GM18907 (cell line): ENCODE data around the gene GALNT2.
A peak's percentile ranks its signal among the peaks of the same experiment; 100 is the strongest.

Experiments
- ATAC-seq: cut with Tn5 transposase; IDR thresholded peaks from one replicate; pipeline ENCODE4 v1.9.1; 2021; ENCODE audit warnings: mild to moderate bottlenecking, moderate library complexity; ENCODE audit not compliant: unreplicated experiment

Gene GALNT2

DNA sequence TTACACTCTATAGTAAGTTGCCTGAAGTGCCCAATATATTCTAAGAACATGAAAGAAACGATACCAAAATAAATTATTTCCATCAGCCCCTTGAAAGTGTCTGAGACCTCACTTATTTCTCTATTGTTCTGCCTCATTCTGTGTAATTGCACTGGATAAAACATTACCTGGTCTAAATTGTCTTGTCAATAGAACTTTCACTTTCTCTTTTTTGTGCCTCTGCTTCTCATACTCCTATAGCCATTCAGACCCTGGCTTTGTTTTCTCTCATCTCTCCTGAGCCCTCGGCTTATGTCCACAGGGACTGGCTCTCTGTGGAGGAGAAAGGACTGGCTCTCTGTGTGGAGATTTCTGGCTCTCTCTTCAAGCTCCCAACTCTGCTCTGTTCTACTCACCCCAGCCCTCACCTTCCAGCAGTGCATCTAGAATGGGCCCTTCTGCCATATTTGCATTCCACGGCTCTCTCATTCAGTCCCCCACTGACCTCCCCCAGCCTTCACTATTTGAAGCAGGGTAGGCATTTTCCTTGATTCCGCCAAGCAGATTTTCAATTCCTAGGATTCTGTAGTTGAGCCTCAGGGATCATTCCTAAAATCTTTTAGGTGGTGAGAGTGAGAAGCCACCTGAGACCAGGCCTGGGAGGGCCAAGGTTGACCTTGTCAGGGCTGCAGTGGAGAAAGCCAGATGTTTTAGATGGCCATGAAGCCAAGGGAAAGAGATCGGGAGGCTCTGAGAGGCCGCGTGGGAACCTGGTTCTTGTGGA is 15.9 kb upstream of the GALNT2 start:
- no peak for ATAC-seq

- ATAC-seq, result no peak
Observed at GRCh38 chr1:230052018-230052417, 15.0 kb upstream of the GALNT2 start.

- ATAC-seq, result no peak
Observed at GRCh38 chr1:230052665-230053064, 14.4 kb upstream of the GALNT2 start.

GRCh38 chr1:230054092-230054749 is 12.8 kb upstream of the GALNT2 start:
- no peak for ATAC-seq

GRCh38 chr1:230056098-230056497 is 10.9 kb upstream of the GALNT2 start:
- ATAC-seq, result no peak

DNA sequence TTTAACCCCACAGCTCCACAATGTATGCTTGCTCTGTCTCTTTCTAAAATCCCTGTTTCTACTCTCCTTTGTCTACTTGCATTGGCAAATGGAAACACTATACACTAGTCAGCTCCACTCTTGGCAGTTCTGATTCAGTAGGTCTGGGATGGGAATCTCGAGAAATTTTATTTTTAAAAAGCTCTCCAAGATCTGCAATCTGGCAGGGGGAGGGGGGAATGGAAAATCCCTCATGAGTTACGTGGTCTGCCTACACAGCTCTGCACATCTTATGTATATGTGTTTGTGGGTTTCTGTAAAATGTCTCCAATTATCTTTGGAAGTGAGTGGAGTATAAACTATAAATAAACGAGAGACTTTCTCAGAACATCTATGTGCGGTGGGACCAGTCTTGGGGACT is 9.9 kb upstream of the GALNT2 start:
- ATAC-seq, result no peak

- no peak for ATAC-seq
Observed at GRCh38 chr1:230057681-230058565, 9.1 kb upstream of the GALNT2 start.

DNA sequence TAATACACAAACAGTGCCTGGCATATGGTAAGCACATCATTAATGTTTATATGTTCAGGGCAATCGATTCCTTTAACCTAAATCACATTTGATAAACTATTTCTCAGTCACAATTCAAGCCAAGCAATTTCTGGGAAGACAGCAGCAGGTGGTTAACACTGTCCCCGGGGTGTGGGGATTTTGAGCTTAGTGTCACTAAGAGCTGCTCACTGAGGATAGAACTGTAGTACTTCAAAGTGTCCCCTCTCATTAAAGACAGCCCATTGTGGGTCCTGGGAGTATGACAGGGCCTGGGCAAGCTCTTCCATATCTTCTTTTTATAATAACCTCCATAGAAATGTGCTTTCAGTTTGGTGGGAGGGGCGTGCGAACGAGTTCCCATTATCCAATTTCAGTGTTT is 8.4 kb upstream of the GALNT2 start:
- ATAC-seq, result no peak

GRCh38 chr1:230061801-230062200 is 5.2 kb upstream of the GALNT2 start:
- no peak for ATAC-seq

- ATAC-seq, result no peak
Observed at GRCh38 chr1:230062521-230062920, 4.5 kb upstream of the GALNT2 start.

DNA sequence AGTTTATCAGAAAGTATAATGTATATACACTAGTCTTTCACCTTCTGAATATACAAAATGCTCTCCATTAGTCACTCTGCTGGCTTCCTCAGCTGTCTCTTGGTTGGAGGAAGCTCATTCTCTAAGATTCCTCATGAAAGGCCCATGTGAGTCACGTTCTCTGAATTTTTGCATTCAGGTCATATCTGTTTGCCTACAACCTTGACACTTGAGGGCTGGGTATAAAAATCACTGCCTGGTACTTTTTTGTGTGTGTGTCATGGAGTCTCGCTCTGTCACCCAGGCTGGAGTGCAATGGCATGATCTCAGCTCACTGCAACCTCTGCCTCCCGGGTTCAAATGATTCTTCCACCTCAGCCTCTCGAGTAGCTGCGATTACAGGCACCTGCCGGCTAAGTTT is 2.8 kb upstream of the GALNT2 start:
- no peak for ATAC-seq

GRCh38 chr1:230065161-230065560 is 1.9 kb upstream of the GALNT2 start:
- ATAC-seq, result no peak

DNA sequence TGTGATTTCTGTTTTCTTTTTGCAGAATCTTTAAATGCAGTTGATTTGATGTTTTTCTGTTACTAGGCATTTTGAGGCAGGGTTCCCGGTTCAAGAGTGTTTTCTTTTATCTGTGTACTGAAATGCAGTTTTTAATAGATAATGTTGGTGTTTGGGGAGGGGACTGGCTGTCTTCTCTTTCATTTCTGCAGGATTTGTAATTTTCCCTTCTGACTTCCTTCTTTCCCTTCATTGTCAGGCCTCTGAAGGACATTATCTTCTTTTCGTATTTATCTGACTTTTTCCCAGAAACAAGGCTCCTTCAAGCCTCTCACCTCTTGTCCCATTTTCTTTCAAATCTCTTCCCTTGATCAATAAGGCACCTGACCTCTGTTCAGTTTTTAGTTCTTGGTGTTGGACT is 1.5 kb upstream of the GALNT2 start:
- ATAC-seq, result no peak

DNA sequence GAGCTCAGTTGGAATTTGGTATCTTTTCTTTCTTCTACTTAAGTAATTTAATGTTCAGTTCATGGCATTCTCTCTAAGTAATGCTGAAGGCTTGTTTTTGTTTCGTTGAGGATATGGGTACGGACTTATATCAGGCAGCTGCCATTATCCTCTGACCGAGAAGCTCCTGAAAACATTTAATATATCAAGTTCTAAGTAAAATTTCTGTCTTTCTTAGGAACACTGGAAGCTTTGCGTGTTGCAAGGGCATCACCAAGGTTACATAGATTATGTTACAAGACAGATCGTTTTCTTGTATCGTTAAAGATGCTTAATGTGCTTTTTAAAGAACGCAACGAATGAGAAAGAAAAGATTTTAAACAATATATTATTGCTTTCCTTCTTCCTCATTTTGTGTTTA is 1.0 kb upstream of the GALNT2 start:
- no peak for ATAC-seq

- peak; percentile 30 for ATAC-seq
Observed at GRCh38 chr1:230067419-230067870, 407 bp downstream of the GALNT2 start.

- peak; percentile 9 for ATAC-seq
Observed at GRCh38 chr1:230067871-230068620, 1.0 kb downstream of the GALNT2 start.

GRCh38 chr1:230068621-230068873 is 1.5 kb downstream of the GALNT2 start:
- no peak for ATAC-seq

- ATAC-seq, result no peak
Observed at GRCh38 chr1:230068952-230069684, 2.1 kb downstream of the GALNT2 start.

GRCh38 chr1:230069796-230070195 is 2.8 kb downstream of the GALNT2 start:
- ATAC-seq, result no peak
